ENCODE measurements around the gene VRK1.

GRCh38 chr14:96922986-96923385 lies 125.8 kb downstream of the VRK1 start:
- TF ChIP-seq EZH2phosphoT487 (IDR thresholded peaks at IDR 0.05; ENCODE audit: borderline replicate concordance, low read depth) (no peak), CTCF (IDR thresholded peaks at IDR 0.05) (no peak), TAF1 (IDR thresholded peaks at IDR 0.05; ENCODE audit: borderline replicate concordance, low read depth, low read length) (no peak), JUND (IDR thresholded peaks at IDR 0.05) (no peak), CHD2 (IDR thresholded peaks at IDR 0.05; ENCODE audit: low read length, partially characterized antibody) (no peak), EP300 (IDR thresholded peaks at IDR 0.05; ENCODE audit: borderline replicate concordance in 1 of 2, low read depth in 1 of 2, low read length in 1 of 2) (no peak)

Data from SK-N-SH (cell line).